PC-3 (cell line): ENCODE results near the gene RAPGEF4.

Experiments used
- CTCF ChIP-seq: fragments of 300-600 bp; sonication (generic); conservative IDR thresholded peaks from 2 replicates; pipeline ENCODE4 v1.5.1; 2017; ENCODE audit warnings: antibody characterized with exemption, low read depth, mild to moderate bottlenecking, low read length
- EZH2phosphoT487 ChIP-seq: fragments of 300-600 bp; sonication (generic); IDR thresholded peaks from 2 replicates; pipeline ENCODE4 v1.6.1; 2018; ENCODE audit warnings: mild to moderate bottlenecking, antibody characterized with exemption, low read length, borderline replicate concordance

- TF ChIP-seq CTCF: no peak
- no peak for TF ChIP-seq EZH2phosphoT487
Observed at GRCh38 chr2:172834881-172835280, 99.2 kb downstream of the RAPGEF4 start.
